B cell (primary cell): ENCODE results near the gene ATP6V0E2. TPM values are rescaled to one million over a fixed set of nuclear protein-coding genes. Genes with fewer than 3 reads are reported as not detected.

ENCODE experiments used
- ATAC-seq: fragments of 200-7000 bp; cut with Tn5 transposase; one replicate; pipeline ENCODE4 v1.10.0; 2021; ENCODE audit warnings: low read depth, mild to moderate bottlenecking, moderate number of reproducible peaks, moderate library complexity
- CTCF ChIA-PET: fragments of 350-600 bp; sonication (Branson Sonifier 250); formaldehyde crosslinking; loops from one replicate; lab custom pipeline; 2021; ENCODE audit warnings: antibody characterized with exemption, inconsistent platforms; lab: Charles Lee
- POLR2A ChIA-PET: fragments of 350-600 bp; sonication (Branson Sonifier 250); formaldehyde crosslinking; loops from one replicate; lab custom pipeline; 2021; ENCODE audit warnings: antibody characterized with exemption; lab: Charles Lee
- DNase-seq: peaks from one replicate; pipeline ENCODE4 v3.0.0; 2013
- H2AFZ ChIP-seq: 2 replicates; pipeline ENCODE4 v1.6.1; 2012; ENCODE audit warnings: mild to moderate bottlenecking, low read depth, low read length; ENCODE audit not compliant: insufficient read depth, poor library complexity, severe bottlenecking
- H3K27ac ChIP-seq, 2 donors: 1 replicate in 1 of 2; 2 replicates in 1 of 2; pipeline ENCODE4 v1.5.1; 2012 to 2013; ENCODE audit warnings: low read length in 2 of 2, mild to moderate bottlenecking in 2 of 2, moderate library complexity in 1 of 2
- H3K27me3 ChIP-seq, 4 experiments: fragments of 200-600 bp in 1 of 4; sonication (generic) in 1 of 4; replicated peaks in 1 of 4; 1 replicate in 2 of 4; 2 replicates in 2 of 4; pipeline versions ENCODE4 v1.6.1 to v1.7.0; 2013 to 2016; ENCODE audit warnings: low read length in 3 of 4, mild to moderate bottlenecking in 2 of 4, mixed read lengths in 1 of 4, moderate library complexity in 1 of 4; ENCODE audit not compliant: insufficient read depth in 4 of 4, control insufficient read depth in 3 of 4; ENCODE audit errors: control extremely low read depth in 1 of 4
- H3K36me3 ChIP-seq, 2 experiments: replicated peaks in 1 of 2; 1 replicate in 1 of 2; 2 replicates in 1 of 2; pipeline versions ENCODE4 v1.6.1 to v1.7.1; 2013; ENCODE audit warnings: low read length in 1 of 2; ENCODE audit not compliant: insufficient read depth in 2 of 2, control insufficient read depth in 1 of 2; ENCODE audit errors: control extremely low read depth in 1 of 2, extremely low read depth in 1 of 2
- H3K4me1 ChIP-seq, 2 donors: fragments of 200-600 bp in 1 of 2; sonication (generic) in 1 of 2; 1 replicate in 1 of 2; 2 replicates in 1 of 2; pipeline versions ENCODE4 v1.5.1 to v1.6.1; 2013 to 2017; ENCODE audit warnings: low read length in 2 of 2; ENCODE audit not compliant: control insufficient read depth in 2 of 2, insufficient read depth in 2 of 2
- H3K4me2 ChIP-seq: replicated peaks from 2 replicates; pipeline ENCODE3; 2012; ENCODE audit warnings: mild to moderate bottlenecking, low read depth, low read length; ENCODE audit not compliant: poor library complexity, severe bottlenecking
- H3K4me3 ChIP-seq, 5 experiments: fragments of 200-600 bp in 1 of 5; sonication (generic) in 1 of 5; 1 replicate in 3 of 5; 2 replicates in 2 of 5; pipeline versions ENCODE4 v1.5.1 to v1.7.0; 2011 to 2016; ENCODE audit warnings: low read length in 4 of 5, mild to moderate bottlenecking in 4 of 5, low read depth in 2 of 5, control low read depth in 1 of 5, moderate library complexity in 1 of 5; ENCODE audit not compliant: insufficient read depth in 1 of 5; ENCODE audit errors: control extremely low read depth in 1 of 5, extremely low read depth in 1 of 5
- H3K79me2 ChIP-seq: fragments of 200-600 bp; sonication (generic); one replicate; pipeline ENCODE4 v1.6.0; 2016; ENCODE audit warnings: low read length; ENCODE audit not compliant: control insufficient read depth, insufficient read depth
- H3K9ac ChIP-seq: fragments of 200-600 bp; sonication (generic); 2 replicates; pipeline ENCODE4 v1.6.1; 2017; ENCODE audit warnings: mild to moderate bottlenecking, low read length, moderate library complexity
- H3K9me3 ChIP-seq, 3 donors: one replicate each; pipeline versions ENCODE4 v1.6.1 to v1.7.1; 2013; ENCODE audit warnings: low read length in 2 of 3; ENCODE audit not compliant: control insufficient read depth in 2 of 3, insufficient read depth in 1 of 3; ENCODE audit errors: control extremely low read depth in 1 of 3
- H4K20me1 ChIP-seq: 2 replicates; pipeline ENCODE4 v1.6.0; 2012; ENCODE audit warnings: mild to moderate bottlenecking, low read length; ENCODE audit not compliant: insufficient read depth, control insufficient read depth, poor library complexity, severe bottlenecking
- H3K27ac Mint-ChIP-seq: one replicate; pipeline ENCODE4 v1.8.0; 2021; ENCODE audit warnings: mixed read lengths
- H3K27me3 Mint-ChIP-seq: one replicate; pipeline ENCODE4 v1.8.0; 2021; ENCODE audit warnings: mixed read lengths
- H3K4me1 Mint-ChIP-seq: one replicate; pipeline ENCODE4 v1.8.0; 2021; ENCODE audit warnings: mixed read lengths
- H3K4me3 Mint-ChIP-seq: one replicate; pipeline ENCODE4 v1.8.0; 2021; ENCODE audit warnings: mixed read lengths
- H3K9me3 Mint-ChIP-seq: one replicate; pipeline ENCODE4 v1.8.0; 2022; ENCODE audit warnings: mixed read lengths; ENCODE audit not compliant: insufficient read depth
- EZH2 ChIP-seq: IDR thresholded peaks from 2 replicates; pipeline ENCODE4 v1.6.1; 2012; ENCODE audit warnings: borderline replicate concordance, low read depth, mild to moderate bottlenecking, moderate library complexity, low read length; ENCODE audit not compliant: insufficient read depth, poor library complexity, severe bottlenecking
- WGBS: methylation state at CpG from one replicate; pipeline ENCODE4 v1.1.5; 2013; ENCODE audit warnings: missing lambda C conversion rate; ENCODE audit not compliant: insufficient coverage; 5-methylcytosine and 5-hydroxymethylcytosine counted together
- intact Hi-C: fragments of 100-400 bp; cut with micrococcal nuclease; formaldehyde crosslinking; loops from one replicate; pipeline ENCODE4 v1.10.0; 2022
- polyA plus RNA-seq: library from polyadenylated mRNA; depleted of rRNA; stranded (reverse); fragments of >200 nt; gene quantifications from 2 replicates; pipeline ENCODE4 v1.2.3, GENCODE V29; 2012
- total RNA-seq, 2 donors: library from RNA; stranded (reverse); fragments of 120-200 nt in 1 of 2; gene quantifications; 1 replicate in 1 of 2; 2 replicates in 1 of 2; pipeline versions ENCODE4 v1.2.3 to v1.2.4, GENCODE V29; 2013 to 2022
- TF ChIP-seq, protein P1 (sequence below): fragments of 200-600 bp; IDR thresholded peaks from one replicate; pipeline ENCODE4 v1.8.0; 2022; ENCODE audit warnings: antibody characterized with exemption, mild to moderate bottlenecking

Gene ATP6V0E2
- total and polyA plus RNA-seq, 2 donors (not counting 1 experiment from before 2014, with no cell fraction given): 13.5 to 49.6 TPM

DNA sequence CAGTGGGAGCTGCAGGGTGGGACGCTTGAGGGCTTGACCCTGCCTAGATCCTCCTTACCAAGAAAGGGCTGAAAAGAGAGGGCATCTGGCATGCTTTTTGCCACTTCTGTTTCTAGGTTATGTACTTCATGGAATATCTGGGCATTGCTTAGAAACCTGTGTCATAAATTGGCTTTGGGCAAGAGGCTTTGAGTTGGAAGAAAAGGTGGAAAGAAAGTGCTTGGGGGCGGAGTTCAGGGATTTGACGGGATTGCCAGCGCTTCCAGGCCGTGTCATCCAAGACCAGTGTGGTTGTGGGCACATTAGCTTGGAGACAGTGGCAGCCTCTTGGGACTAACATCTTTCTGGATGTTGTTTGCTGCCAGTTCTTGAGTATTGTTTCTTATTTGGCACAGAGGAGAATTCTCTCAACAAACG lies 34.8 kb upstream of the ATP6V0E2 start:
- Mint-ChIP-seq H3K9me3 (no peaks in the 10 kb centered on the region), H3K4me3 (peak overlapping the region; percentile 89), H3K27ac (peak overlapping the region; percentile 79), H3K4me1 (peaks cover 19% of the 10 kb centered on the region), H3K27me3 (peaks cover 18% of the 10 kb centered on the region)
- peak overlapping the region; percentile 60 to 88 (median 73) for H3K4me3 ChIP-seq
- no peaks in the 10 kb centered on the region for H3K9me3 ChIP-seq
- H2AFZ ChIP-seq: peak overlapping the region; percentile 87
- peaks cover 13 to 15% of the 10 kb centered on the region in 2 donors for H3K4me1 ChIP-seq
- H3K4me2 ChIP-seq: peak overlapping the region; percentile 90
- peaks cover 17% of the 10 kb centered on the region for H3K79me2 ChIP-seq
- POLR2A ChIA-PET: interaction anchor here (1.4 kb wide), 1 partner anchor 67 kb away, joined by 5 read pairs; no protein-coding TSS in a partner anchor
- H3K27ac ChIP-seq: peak overlapping the region; percentile 12 to 77
- H4K20me1 ChIP-seq: peaks cover 14% of the 10 kb centered on the region
- TF ChIP-seq, protein P1, sequence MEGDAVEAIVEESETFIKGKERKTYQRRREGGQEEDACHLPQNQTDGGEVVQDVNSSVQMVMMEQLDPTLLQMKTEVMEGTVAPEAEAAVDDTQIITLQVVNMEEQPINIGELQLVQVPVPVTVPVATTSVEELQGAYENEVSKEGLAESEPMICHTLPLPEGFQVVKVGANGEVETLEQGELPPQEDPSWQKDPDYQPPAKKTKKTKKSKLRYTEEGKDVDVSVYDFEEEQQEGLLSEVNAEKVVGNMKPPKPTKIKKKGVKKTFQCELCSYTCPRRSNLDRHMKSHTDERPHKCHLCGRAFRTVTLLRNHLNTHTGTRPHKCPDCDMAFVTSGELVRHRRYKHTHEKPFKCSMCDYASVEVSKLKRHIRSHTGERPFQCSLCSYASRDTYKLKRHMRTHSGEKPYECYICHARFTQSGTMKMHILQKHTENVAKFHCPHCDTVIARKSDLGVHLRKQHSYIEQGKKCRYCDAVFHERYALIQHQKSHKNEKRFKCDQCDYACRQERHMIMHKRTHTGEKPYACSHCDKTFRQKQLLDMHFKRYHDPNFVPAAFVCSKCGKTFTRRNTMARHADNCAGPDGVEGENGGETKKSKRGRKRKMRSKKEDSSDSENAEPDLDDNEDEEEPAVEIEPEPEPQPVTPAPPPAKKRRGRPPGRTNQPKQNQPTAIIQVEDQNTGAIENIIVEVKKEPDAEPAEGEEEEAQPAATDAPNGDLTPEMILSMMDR: no peak
- TF ChIP-seq EZH2: no peak
- intact Hi-C loops: loop anchor here (1.0 to 5.0 kb wide), 7 partner anchors 34 to 1388 kb away; partner anchors contain the start of genes ABCF2, ATP6V0E2, FASTK and TMUB1
- CTCF ChIA-PET: interaction anchor here (1.5 to 1.7 kb wide), 2 partner anchors 10 to 217 kb away, joined by 3 to 5 read pairs; no protein-coding TSS in a partner anchor
- ATAC-seq: no peak
- peak overlapping the region; percentile 78 for H3K9ac ChIP-seq
- DNase-seq: no peak
- H3K27me3 ChIP-seq: no peaks in the 10 kb centered on the region
- 41% methylated on average over 5 of the region's 6 CpGs for WGBS
- no peaks in the 10 kb centered on the region for H3K36me3 ChIP-seq

DNA sequence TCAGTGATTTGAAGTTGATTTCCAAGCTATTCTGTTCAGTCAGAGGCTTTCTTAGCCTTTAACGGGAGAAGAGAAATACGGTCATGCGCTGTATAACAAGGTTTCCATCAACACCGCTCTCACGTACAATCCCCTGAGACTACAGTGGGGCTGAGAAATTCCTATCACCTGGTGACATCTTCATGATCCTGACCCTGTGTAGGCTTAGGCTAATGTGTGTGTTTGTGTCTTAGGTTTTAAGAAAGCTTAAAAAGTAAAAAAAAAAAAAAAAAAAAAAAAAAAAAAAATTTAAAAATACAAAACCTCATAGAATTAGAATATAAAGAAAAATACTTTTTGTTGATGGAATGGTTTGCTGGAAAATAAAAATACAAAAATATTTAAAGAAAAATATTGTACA lies 33.8 kb upstream of the ATP6V0E2 start:
- ATAC-seq (no peak), DNase-seq (no peak)
- H3K36me3 ChIP-seq: no peaks in the 10 kb centered on the region
- no peak overlapping the region for H3K4me2 ChIP-seq
- no peak overlapping the region for H3K9ac ChIP-seq
- H3K4me3 Mint-ChIP-seq: peak overlapping the region; percentile 89
- TF ChIP-seq EZH2: no peak
- TF ChIP-seq, protein P1: no peak
- H4K20me1 ChIP-seq: peaks cover 14% of the 10 kb centered on the region
- intact Hi-C loops: loop anchor here (5.0 kb wide), 2 partner anchors 643 to 1242 kb away; partner anchors contain the start of genes FASTK, TMUB1 and ZNF282
- H3K4me1 ChIP-seq: peaks cover 13 to 15% of the 10 kb centered on the region in 2 donors
- peaks cover 9% of the 10 kb centered on the region for H3K27me3 Mint-ChIP-seq
- no peaks in the 10 kb centered on the region for H3K9me3 ChIP-seq
- WGBS: no CpG with 5 or more reads among the region's 5 CpGs
- no peaks in the 10 kb centered on the region for H3K27me3 ChIP-seq
- H3K4me3 ChIP-seq: no peak overlapping the region
- peaks cover 21% of the 10 kb centered on the region for H3K79me2 ChIP-seq
- peaks cover 19% of the 10 kb centered on the region for H3K4me1 Mint-ChIP-seq
- no peak overlapping the region for H2AFZ ChIP-seq
- POLR2A ChIA-PET: interaction anchor here (0.6 to 0.7 kb wide), 2 partner anchors 27 to 29 kb away, joined by 3 to 5 read pairs; no protein-coding TSS in a partner anchor
- H3K27ac Mint-ChIP-seq: no peak overlapping the region
- CTCF ChIA-PET: no interaction called here
- no peaks in the 10 kb centered on the region for H3K9me3 Mint-ChIP-seq
- H3K27ac ChIP-seq: no peak overlapping the region
